ENCODE results near the gene HYAL3. TPM values are rescaled to one million over a fixed set of nuclear protein-coding genes. Genes with fewer than 3 reads are reported as not detected.

The HYAL3 gene
- total and polyA plus RNA-seq, 2 of the 13 experiments (the other 11 are each of a cell fraction or from before 2014, with no cell fraction given), result 5.5 to 10.4 TPM

GRCh38 chr3:50327943-50328691 is 28.9 kb upstream of the HYAL3 start, which contains the start of gene TUSC2 (continued):
- TF ChIP-seq ZBTB49 (CRISPR knock-in tag; IDR thresholded peaks at IDR 0.05; ENCODE audit: borderline replicate concordance), result no peak
- TF ChIP-seq SRSF1 (optimal IDR thresholded peaks at IDR 0.05; ENCODE audit: low read depth, low read length), result no peak
- no peak for TF ChIP-seq ZNF224 (CRISPR knock-in tag; IDR thresholded peaks at IDR 0.05)
- TF ChIP-seq AGO2 (optimal IDR thresholded peaks at IDR 0.05; ENCODE audit: low read depth, low read length), result peak; percentile 82
- TF ChIP-seq KLF13 (CRISPR knock-in tag; IDR thresholded peaks at IDR 0.05), result no peak
- TF ChIP-seq NCOA2 (CRISPR knock-in tag; IDR thresholded peaks at IDR 0.05), result no peak
- TF ChIP-seq MAFF (IDR thresholded peaks at IDR 0.05; ENCODE audit: low read depth, low read length), result no peak
- peak; percentile 52 for TF ChIP-seq DMAP1 (CRISPR knock-in tag; IDR thresholded peaks at IDR 0.05)
- TF ChIP-seq SMC3 (IDR thresholded peaks at IDR 0.05; ENCODE audit: low read length), result no peak
- no peak for TF ChIP-seq RNF2 (conservative IDR thresholded peaks at IDR 0.05; ENCODE audit: low read depth)
- no peak for TF ChIP-seq ZNF746 (CRISPR knock-in tag; IDR thresholded peaks at IDR 0.05)
- no peak for TF ChIP-seq SIX4 (CRISPR knock-in tag; IDR thresholded peaks at IDR 0.05)
- peak; percentile 20; the same call in 1 of the 2 replicates for TF ChIP-seq REPIN1 (CRISPR knock-in tag; IDR thresholded peaks at IDR 0.05; ENCODE audit: borderline replicate concordance, low read depth)
- TF ChIP-seq PLRG1 (conservative IDR thresholded peaks at IDR 0.05), result no peak
- peak; percentile 81 for TF ChIP-seq TAF1 (CRISPR knock-in tag; IDR thresholded peaks at IDR 0.05)
- no peak for TF ChIP-seq ATAD3A (CRISPR knock-in tag; IDR thresholded peaks at IDR 0.05)
- TF ChIP-seq SKI (IDR thresholded peaks at IDR 0.05; ENCODE audit: partially characterized antibody), result peak; percentile 20
- TF ChIP-seq HNRNPK (IDR thresholded peaks at IDR 0.05; ENCODE audit: low read depth, low read length, poor library complexity, severe bottlenecking), result peak; percentile 23
- no peak for TF ChIP-seq ZSCAN5A (CRISPR knock-in tag; IDR thresholded peaks at IDR 0.05; ENCODE audit: borderline replicate concordance)
- peak; percentile 69; the same call in 1 of the 2 replicates for TF ChIP-seq TFDP1 (CRISPR knock-in tag; IDR thresholded peaks at IDR 0.05; ENCODE audit: borderline replicate concordance)
- TF ChIP-seq ARNT2 (CRISPR knock-in tag; IDR thresholded peaks at IDR 0.05; ENCODE audit: low read depth), result 0 out of 2 replicates have a peak, but pooled peaks have one; percentile 39
- TF ChIP-seq ZNF468 (CRISPR knock-in tag; IDR thresholded peaks at IDR 0.05), result no peak
- no peak for TF ChIP-seq ZNF280D (CRISPR knock-in tag; IDR thresholded peaks at IDR 0.05)
